Measurements from ENCODE around the gene ERBB2. TPM values are rescaled to one million over a fixed set of nuclear protein-coding genes. Genes with fewer than 3 reads are reported as not detected.

The ERBB2 gene
- total and polyA plus RNA-seq, 2 experiments from 2014 or later: 46.2 to 196 TPM

DNA sequence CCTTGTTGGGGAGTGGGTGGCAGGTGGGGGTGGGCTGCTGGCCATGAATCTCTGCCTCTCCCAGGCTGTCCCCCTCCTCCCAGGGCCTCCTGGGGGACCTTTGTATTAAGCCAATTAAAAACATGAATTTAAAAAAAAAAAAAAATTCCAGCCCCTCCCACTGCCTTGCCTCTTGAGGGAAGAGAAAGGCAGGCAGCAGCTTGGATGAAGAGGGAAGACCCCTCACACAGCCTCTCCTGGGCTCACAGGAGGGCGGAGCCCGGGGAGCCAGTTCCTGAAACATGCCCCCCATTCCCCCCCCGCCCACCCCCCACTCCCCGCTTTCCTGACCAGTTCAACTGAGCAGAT lies 36.5 kb upstream of the ERBB2 start:
- H3K36me3 Mint-ChIP-seq (ENCODE audit: low read depth): peaks cover 14% of the 10 kb centered on the region; the same call in 2 of the 3 replicates
- Histone ChIP-seq H3K27ac (ENCODE audit: low read depth) (0 out of 2 replicates have a peak overlapping the region, but pooled peaks have one; percentile 59), H2AFZ (no peak overlapping the region), H3K36me3 (ENCODE audit: insufficient read depth) (no peaks in the 10 kb centered on the region), H3K4me3 (peak overlapping the region; percentile 51; the same call in 1 of the 2 replicates), H3F3A (replicated peaks; ENCODE audit: low read depth) (peaks cover 3% of the 10 kb centered on the region), H3K9me2 (ENCODE audit: insufficient read depth) (no peaks in the 10 kb centered on the region), H3K4me1 (ENCODE audit: insufficient read depth) (peaks cover 42% of the 10 kb centered on the region), H3K27me3 (ENCODE audit: insufficient read depth) (peaks cover 27% of the 10 kb centered on the region), H4K20me1 (replicated peaks; ENCODE audit: insufficient read depth) (no peaks in the 10 kb centered on the region; the same call in 1 of the 2 replicates), H3K79me2 (replicated peaks; ENCODE audit: insufficient read depth) (no peaks in the 10 kb centered on the region), H3K4me2 (no peak overlapping the region; the same call in 1 of the 2 replicates)
- H3K27ac Mint-ChIP-seq: no peak overlapping the region
- ATAC-seq (peak; percentile 3), DNase-seq (ENCODE audit: low spot score) (peak; percentile 64)
- H3K4me3 Mint-ChIP-seq: no peak overlapping the region
- peaks cover 44% of the 10 kb centered on the region for H3K4me1 Mint-ChIP-seq
- TF ChIP-seq ZNF331 (CRISPR knock-in tag; IDR thresholded peaks at IDR 0.05; ENCODE audit: low read depth) (no peak), CREB1 (CRISPR knock-in tag; IDR thresholded peaks at IDR 0.05; ENCODE audit: low read depth) (no peak), ZNF114 (CRISPR knock-in tag; IDR thresholded peaks at IDR 0.05) (no peak), EZH2phosphoT487 (IDR thresholded peaks at IDR 0.05; ENCODE audit: unreplicated experiment) (no peak), EZH2 (IDR thresholded peaks at IDR 0.05; ENCODE audit: low read depth, unreplicated experiment) (no peak), POLR2AphosphoS5 (IDR thresholded peaks at IDR 0.05; ENCODE audit: low read depth) (no peak)
- TF ChIP-seq, protein P1, sequence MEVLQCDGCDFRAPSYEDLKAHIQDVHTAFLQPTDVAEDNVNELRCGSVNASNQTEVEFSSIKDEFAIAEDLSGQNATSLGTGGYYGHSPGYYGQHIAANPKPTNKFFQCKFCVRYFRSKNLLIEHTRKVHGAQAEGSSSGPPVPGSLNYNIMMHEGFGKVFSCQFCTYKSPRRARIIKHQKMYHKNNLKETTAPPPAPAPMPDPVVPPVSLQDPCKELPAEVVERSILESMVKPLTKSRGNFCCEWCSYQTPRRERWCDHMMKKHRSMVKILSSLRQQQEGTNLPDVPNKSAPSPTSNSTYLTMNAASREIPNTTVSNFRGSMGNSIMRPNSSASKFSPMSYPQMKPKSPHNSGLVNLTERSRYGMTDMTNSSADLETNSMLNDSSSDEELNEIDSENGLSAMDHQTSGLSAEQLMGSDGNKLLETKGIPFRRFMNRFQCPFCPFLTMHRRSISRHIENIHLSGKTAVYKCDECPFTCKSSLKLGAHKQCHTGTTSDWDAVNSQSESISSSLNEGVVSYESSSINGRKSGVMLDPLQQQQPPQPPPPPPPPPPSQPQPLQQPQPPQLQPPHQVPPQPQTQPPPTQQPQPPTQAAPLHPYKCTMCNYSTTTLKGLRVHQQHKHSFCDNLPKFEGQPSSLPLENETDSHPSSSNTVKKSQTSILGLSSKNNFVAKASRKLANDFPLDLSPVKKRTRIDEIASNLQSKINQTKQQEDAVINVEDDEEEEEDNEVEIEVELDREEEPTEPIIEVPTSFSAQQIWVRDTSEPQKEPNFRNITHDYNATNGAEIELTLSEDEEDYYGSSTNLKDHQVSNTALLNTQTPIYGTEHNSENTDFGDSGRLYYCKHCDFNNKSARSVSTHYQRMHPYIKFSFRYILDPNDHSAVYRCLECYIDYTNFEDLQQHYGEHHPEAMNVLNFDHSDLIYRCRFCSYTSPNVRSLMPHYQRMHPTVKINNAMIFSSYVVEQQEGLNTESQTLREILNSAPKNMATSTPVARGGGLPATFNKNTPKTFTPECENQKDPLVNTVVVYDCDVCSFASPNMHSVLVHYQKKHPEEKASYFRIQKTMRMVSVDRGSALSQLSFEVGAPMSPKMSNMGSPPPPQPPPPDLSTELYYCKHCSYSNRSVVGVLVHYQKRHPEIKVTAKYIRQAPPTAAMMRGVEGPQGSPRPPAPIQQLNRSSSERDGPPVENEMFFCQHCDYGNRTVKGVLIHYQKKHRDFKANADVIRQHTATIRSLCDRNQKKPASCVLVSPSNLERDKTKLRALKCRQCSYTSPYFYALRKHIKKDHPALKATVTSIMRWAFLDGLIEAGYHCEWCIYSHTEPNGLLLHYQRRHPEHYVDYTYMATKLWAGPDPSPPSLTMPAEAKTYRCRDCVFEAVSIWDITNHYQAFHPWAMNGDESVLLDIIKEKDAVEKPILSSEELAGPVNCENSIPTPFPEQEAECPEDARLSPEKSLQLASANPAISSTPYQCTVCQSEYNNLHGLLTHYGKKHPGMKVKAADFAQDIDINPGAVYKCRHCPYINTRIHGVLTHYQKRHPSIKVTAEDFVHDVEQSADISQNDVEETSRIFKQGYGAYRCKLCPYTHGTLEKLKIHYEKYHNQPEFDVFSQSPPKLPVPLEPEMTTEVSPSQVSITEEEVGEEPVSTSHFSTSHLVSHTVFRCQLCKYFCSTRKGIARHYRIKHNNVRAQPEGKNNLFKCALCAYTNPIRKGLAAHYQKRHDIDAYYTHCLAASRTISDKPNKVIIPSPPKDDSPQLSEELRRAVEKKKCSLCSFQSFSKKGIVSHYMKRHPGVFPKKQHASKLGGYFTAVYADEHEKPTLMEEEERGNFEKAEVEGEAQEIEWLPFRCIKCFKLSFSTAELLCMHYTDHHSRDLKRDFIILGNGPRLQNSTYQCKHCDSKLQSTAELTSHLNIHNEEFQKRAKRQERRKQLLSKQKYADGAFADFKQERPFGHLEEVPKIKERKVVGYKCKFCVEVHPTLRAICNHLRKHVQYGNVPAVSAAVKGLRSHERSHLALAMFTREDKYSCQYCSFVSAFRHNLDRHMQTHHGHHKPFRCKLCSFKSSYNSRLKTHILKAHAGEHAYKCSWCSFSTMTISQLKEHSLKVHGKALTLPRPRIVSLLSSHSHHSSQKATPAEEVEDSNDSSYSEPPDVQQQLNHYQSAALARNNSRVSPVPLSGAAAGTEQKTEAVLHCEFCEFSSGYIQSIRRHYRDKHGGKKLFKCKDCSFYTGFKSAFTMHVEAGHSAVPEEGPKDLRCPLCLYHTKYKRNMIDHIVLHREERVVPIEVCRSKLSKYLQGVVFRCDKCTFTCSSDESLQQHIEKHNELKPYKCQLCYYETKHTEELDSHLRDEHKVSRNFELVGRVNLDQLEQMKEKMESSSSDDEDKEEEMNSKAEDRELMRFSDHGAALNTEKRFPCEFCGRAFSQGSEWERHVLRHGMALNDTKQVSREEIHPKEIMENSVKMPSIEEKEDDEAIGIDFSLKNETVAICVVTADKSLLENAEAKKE (CRISPR knock-in tag; IDR thresholded peaks at IDR 0.05): no peak
- peaks cover 15% of the 10 kb centered on the region for H3K27me3 Mint-ChIP-seq (ENCODE audit: insufficient read depth, low read depth, poor library complexity)
- H3K9me3 Mint-ChIP-seq: no peaks in the 10 kb centered on the region; the same call in 2 of the 3 replicates

All from GM23338 (cell line).